B cell (primary cell): ENCODE data around the gene TENT5A. TPM values are rescaled to one million over a fixed set of nuclear protein-coding genes. Genes with fewer than 3 reads are reported as not detected.

Experiments used
- ATAC-seq: fragments of 200-7000 bp; cut with Tn5 transposase; one replicate; pipeline ENCODE4 v1.10.0; 2021; ENCODE audit warnings: low read depth, mild to moderate bottlenecking, moderate number of reproducible peaks, moderate library complexity
- CTCF ChIA-PET: fragments of 350-600 bp; sonication (Branson Sonifier 250); formaldehyde crosslinking; loops from one replicate; lab custom pipeline; 2021; ENCODE audit warnings: antibody characterized with exemption, inconsistent platforms; lab: Charles Lee
- POLR2A ChIA-PET: fragments of 350-600 bp; sonication (Branson Sonifier 250); formaldehyde crosslinking; loops from one replicate; lab custom pipeline; 2021; ENCODE audit warnings: antibody characterized with exemption; lab: Charles Lee
- DNase-seq: peaks from one replicate; pipeline ENCODE4 v3.0.0; 2013
- H2AFZ ChIP-seq: 2 replicates; pipeline ENCODE4 v1.6.1; 2012; ENCODE audit warnings: mild to moderate bottlenecking, low read depth, low read length; ENCODE audit not compliant: insufficient read depth, poor library complexity, severe bottlenecking
- H3K27ac ChIP-seq, 2 donors: 1 replicate in 1 of 2; 2 replicates in 1 of 2; pipeline ENCODE4 v1.5.1; 2012 to 2013; ENCODE audit warnings: low read length in 2 of 2, mild to moderate bottlenecking in 2 of 2, moderate library complexity in 1 of 2
- H3K27me3 ChIP-seq, 4 experiments: fragments of 200-600 bp in 1 of 4; sonication (generic) in 1 of 4; replicated peaks in 1 of 4; 1 replicate in 2 of 4; 2 replicates in 2 of 4; pipeline versions ENCODE4 v1.6.1 to v1.7.0; 2013 to 2016; ENCODE audit warnings: low read length in 3 of 4, mild to moderate bottlenecking in 2 of 4, mixed read lengths in 1 of 4, moderate library complexity in 1 of 4; ENCODE audit not compliant: insufficient read depth in 4 of 4, control insufficient read depth in 3 of 4; ENCODE audit errors: control extremely low read depth in 1 of 4
- H3K36me3 ChIP-seq, 2 experiments: replicated peaks in 1 of 2; 1 replicate in 1 of 2; 2 replicates in 1 of 2; pipeline versions ENCODE4 v1.6.1 to v1.7.1; 2013; ENCODE audit warnings: low read length in 1 of 2; ENCODE audit not compliant: insufficient read depth in 2 of 2, control insufficient read depth in 1 of 2; ENCODE audit errors: control extremely low read depth in 1 of 2, extremely low read depth in 1 of 2
- H3K4me1 ChIP-seq, 2 donors: fragments of 200-600 bp in 1 of 2; sonication (generic) in 1 of 2; 1 replicate in 1 of 2; 2 replicates in 1 of 2; pipeline versions ENCODE4 v1.5.1 to v1.6.1; 2013 to 2017; ENCODE audit warnings: low read length in 2 of 2; ENCODE audit not compliant: control insufficient read depth in 2 of 2, insufficient read depth in 2 of 2
- H3K4me2 ChIP-seq: replicated peaks from 2 replicates; pipeline ENCODE3; 2012; ENCODE audit warnings: mild to moderate bottlenecking, low read depth, low read length; ENCODE audit not compliant: poor library complexity, severe bottlenecking
- H3K4me3 ChIP-seq, 5 experiments: fragments of 200-600 bp in 1 of 5; sonication (generic) in 1 of 5; 1 replicate in 3 of 5; 2 replicates in 2 of 5; pipeline versions ENCODE4 v1.5.1 to v1.7.0; 2011 to 2016; ENCODE audit warnings: low read length in 4 of 5, mild to moderate bottlenecking in 4 of 5, low read depth in 2 of 5, control low read depth in 1 of 5, moderate library complexity in 1 of 5; ENCODE audit not compliant: insufficient read depth in 1 of 5; ENCODE audit errors: control extremely low read depth in 1 of 5, extremely low read depth in 1 of 5
- H3K79me2 ChIP-seq: fragments of 200-600 bp; sonication (generic); one replicate; pipeline ENCODE4 v1.6.0; 2016; ENCODE audit warnings: low read length; ENCODE audit not compliant: control insufficient read depth, insufficient read depth
- H3K9ac ChIP-seq: fragments of 200-600 bp; sonication (generic); 2 replicates; pipeline ENCODE4 v1.6.1; 2017; ENCODE audit warnings: mild to moderate bottlenecking, low read length, moderate library complexity
- H3K9me3 ChIP-seq, 3 donors: one replicate each; pipeline versions ENCODE4 v1.6.1 to v1.7.1; 2013; ENCODE audit warnings: low read length in 2 of 3; ENCODE audit not compliant: control insufficient read depth in 2 of 3, insufficient read depth in 1 of 3; ENCODE audit errors: control extremely low read depth in 1 of 3
- H4K20me1 ChIP-seq: 2 replicates; pipeline ENCODE4 v1.6.0; 2012; ENCODE audit warnings: mild to moderate bottlenecking, low read length; ENCODE audit not compliant: insufficient read depth, control insufficient read depth, poor library complexity, severe bottlenecking
- H3K27ac Mint-ChIP-seq: one replicate; pipeline ENCODE4 v1.8.0; 2021; ENCODE audit warnings: mixed read lengths
- H3K27me3 Mint-ChIP-seq: one replicate; pipeline ENCODE4 v1.8.0; 2021; ENCODE audit warnings: mixed read lengths
- H3K4me1 Mint-ChIP-seq: one replicate; pipeline ENCODE4 v1.8.0; 2021; ENCODE audit warnings: mixed read lengths
- H3K4me3 Mint-ChIP-seq: one replicate; pipeline ENCODE4 v1.8.0; 2021; ENCODE audit warnings: mixed read lengths
- H3K9me3 Mint-ChIP-seq: one replicate; pipeline ENCODE4 v1.8.0; 2022; ENCODE audit warnings: mixed read lengths; ENCODE audit not compliant: insufficient read depth
- CTCF ChIP-seq: fragments of 200-600 bp; IDR thresholded peaks from one replicate; pipeline ENCODE4 v1.8.0; 2022; ENCODE audit warnings: antibody characterized with exemption, mild to moderate bottlenecking
- EZH2 ChIP-seq: IDR thresholded peaks from 2 replicates; pipeline ENCODE4 v1.6.1; 2012; ENCODE audit warnings: borderline replicate concordance, low read depth, mild to moderate bottlenecking, moderate library complexity, low read length; ENCODE audit not compliant: insufficient read depth, poor library complexity, severe bottlenecking
- WGBS: methylation state at CpG from one replicate; pipeline ENCODE4 v1.1.5; 2013; ENCODE audit warnings: missing lambda C conversion rate; ENCODE audit not compliant: insufficient coverage; 5-methylcytosine and 5-hydroxymethylcytosine counted together
- intact Hi-C: fragments of 100-400 bp; cut with micrococcal nuclease; formaldehyde crosslinking; loops from one replicate; pipeline ENCODE4 v1.10.0; 2022
- polyA plus RNA-seq: library from polyadenylated mRNA; depleted of rRNA; stranded (reverse); fragments of >200 nt; gene quantifications from 2 replicates; pipeline ENCODE4 v1.2.3, GENCODE V29; 2012
- total RNA-seq, 2 donors: library from RNA; stranded (reverse); fragments of 120-200 nt in 1 of 2; gene quantifications; 1 replicate in 1 of 2; 2 replicates in 1 of 2; pipeline versions ENCODE4 v1.2.3 to v1.2.4, GENCODE V29; 2013 to 2022

Gene TENT5A
- total and polyA plus RNA-seq, 2 donors (not counting 1 experiment from before 2014, with no cell fraction given), result 3.9 to 9.4 TPM

- no peaks in the 10 kb centered on the region for H3K9me3 ChIP-seq
Observed at GRCh38 chr6:81713205-81713604, 39.3 kb downstream of the TENT5A start.

GRCh38 chr6:81708113-81708699 is 44.3 kb downstream of the TENT5A start:
- Mint-ChIP-seq H3K4me1 (no peaks in the 10 kb centered on the region), H3K27me3 (no peaks in the 10 kb centered on the region), H3K9me3 (no peaks in the 10 kb centered on the region), H3K4me3 (no peak overlapping the region), H3K27ac (no peak overlapping the region)
- ChIA-PET POLR2A (no interaction called here), CTCF (no interaction called here)
- Histone ChIP-seq H3K9ac (no peak overlapping the region), H3K36me3 (no peaks in the 10 kb centered on the region), H3K27me3 (no peaks in the 10 kb centered on the region), H3K4me1 (no peaks in the 10 kb centered on the region), H2AFZ (no peak overlapping the region), H3K79me2 (no peaks in the 10 kb centered on the region), H3K27ac (no peak overlapping the region), H4K20me1 (no peaks in the 10 kb centered on the region), H3K9me3 (no peaks in the 10 kb centered on the region), H3K4me2 (no peak overlapping the region), H3K4me3 (no peak overlapping the region)
- 100% methylated on average over 1 of the region's 5 CpGs for WGBS
- TF ChIP-seq EZH2, result no peak
- no peak for TF ChIP-seq CTCF
- DNase-seq (no peak), ATAC-seq (no peak)
- intact Hi-C loops, result no loop called here

More at GRCh38 chr6:81713205-81713604, 39.3 kb downstream of the TENT5A start:
- DNase-seq (no peak), ATAC-seq (no peak)
- no peaks in the 10 kb centered on the region for H4K20me1 ChIP-seq
- TF ChIP-seq EZH2 (no peak), CTCF (no peak)
- POLR2A ChIA-PET, result no interaction called here
- H3K4me3 ChIP-seq, result no peak overlapping the region
- H3K4me1 Mint-ChIP-seq, result no peaks in the 10 kb centered on the region
- no peaks in the 10 kb centered on the region for H3K27me3 Mint-ChIP-seq
- no peaks in the 10 kb centered on the region for H3K4me1 ChIP-seq
- H3K27ac Mint-ChIP-seq, result no peak overlapping the region
- no peaks in the 10 kb centered on the region for H3K36me3 ChIP-seq
- H2AFZ ChIP-seq, result no peak overlapping the region
- CTCF ChIA-PET, result no interaction called here
- H3K4me2 ChIP-seq, result no peak overlapping the region
- H3K27me3 ChIP-seq, result no peaks in the 10 kb centered on the region
- no peaks in the 10 kb centered on the region for H3K79me2 ChIP-seq
- intact Hi-C loops, result no loop called here
- no peak overlapping the region for H3K27ac ChIP-seq
- no CpG with 5 or more reads among the region's 1 CpG for WGBS
- H3K9me3 Mint-ChIP-seq, result no peaks in the 10 kb centered on the region
- no peak overlapping the region for H3K9ac ChIP-seq
- no peak overlapping the region for H3K4me3 Mint-ChIP-seq
